GM12875 (cell line): Measurements from ENCODE around the gene ACYP2.
"Not testable (repeated sequence)": the region's sequence is repeated elsewhere in the genome, so short reads cannot be mapped to it uniquely, and the experiment has no call there.

Source experiments
- H3K4me3 ChIP-seq: one replicate; pipeline ENCODE4 v1.5.1; 2011; ENCODE audit warnings: low read depth, low read length, control low read depth
- TF ChIP-seq, protein P1 (sequence below): IDR thresholded peaks from 2 replicates; pipeline ENCODE4 v1.5.1; 2011; ENCODE audit warnings: low read depth, mild to moderate bottlenecking, control low read depth, inconsistent platforms, low read length, moderate library complexity, borderline replicate concordance; ENCODE audit not compliant: insufficient read depth

The ACYP2 gene

GRCh38 chr2:54321047-54321446 is 205.6 kb downstream of the ACYP2 start:
- TF ChIP-seq, protein P1, sequence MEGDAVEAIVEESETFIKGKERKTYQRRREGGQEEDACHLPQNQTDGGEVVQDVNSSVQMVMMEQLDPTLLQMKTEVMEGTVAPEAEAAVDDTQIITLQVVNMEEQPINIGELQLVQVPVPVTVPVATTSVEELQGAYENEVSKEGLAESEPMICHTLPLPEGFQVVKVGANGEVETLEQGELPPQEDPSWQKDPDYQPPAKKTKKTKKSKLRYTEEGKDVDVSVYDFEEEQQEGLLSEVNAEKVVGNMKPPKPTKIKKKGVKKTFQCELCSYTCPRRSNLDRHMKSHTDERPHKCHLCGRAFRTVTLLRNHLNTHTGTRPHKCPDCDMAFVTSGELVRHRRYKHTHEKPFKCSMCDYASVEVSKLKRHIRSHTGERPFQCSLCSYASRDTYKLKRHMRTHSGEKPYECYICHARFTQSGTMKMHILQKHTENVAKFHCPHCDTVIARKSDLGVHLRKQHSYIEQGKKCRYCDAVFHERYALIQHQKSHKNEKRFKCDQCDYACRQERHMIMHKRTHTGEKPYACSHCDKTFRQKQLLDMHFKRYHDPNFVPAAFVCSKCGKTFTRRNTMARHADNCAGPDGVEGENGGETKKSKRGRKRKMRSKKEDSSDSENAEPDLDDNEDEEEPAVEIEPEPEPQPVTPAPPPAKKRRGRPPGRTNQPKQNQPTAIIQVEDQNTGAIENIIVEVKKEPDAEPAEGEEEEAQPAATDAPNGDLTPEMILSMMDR: no peak
- H3K4me3 ChIP-seq: no peak overlapping the region

DNA sequence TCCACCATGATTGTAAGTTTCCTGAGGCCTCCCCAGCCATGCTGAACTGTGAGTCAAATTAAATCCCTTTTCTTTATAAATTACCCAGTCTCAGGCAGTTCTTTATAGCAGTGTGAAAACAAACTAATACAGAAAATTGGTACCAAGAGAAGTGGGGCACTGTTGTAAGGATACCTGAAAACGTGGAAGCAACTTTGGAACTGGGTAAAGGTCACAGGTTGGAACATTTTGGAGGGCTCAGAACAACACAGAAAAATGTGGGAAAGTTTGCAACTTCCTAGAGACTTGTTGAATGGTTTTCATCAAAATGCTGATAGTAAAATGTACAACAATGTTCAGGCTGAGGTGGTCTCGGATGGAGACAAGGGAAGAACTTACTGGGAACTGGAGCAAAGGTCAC is 209.1 kb downstream of the ACYP2 start:
- not testable (repeated sequence) for H3K4me3 ChIP-seq

- TF ChIP-seq, protein P1: no peak
These were observed 209.7 kb downstream of the ACYP2 start for GRCh38 chr2:54325148-54325547.

GRCh38 chr2:54329482-54330161 is 214.2 kb downstream of the ACYP2 start:
- TF ChIP-seq, protein P1: no peak
- no peak overlapping the region for H3K4me3 ChIP-seq

More at GRCh38 chr2:54325148-54325547, 209.7 kb downstream of the ACYP2 start:
- no peak overlapping the region for H3K4me3 ChIP-seq

DNA sequence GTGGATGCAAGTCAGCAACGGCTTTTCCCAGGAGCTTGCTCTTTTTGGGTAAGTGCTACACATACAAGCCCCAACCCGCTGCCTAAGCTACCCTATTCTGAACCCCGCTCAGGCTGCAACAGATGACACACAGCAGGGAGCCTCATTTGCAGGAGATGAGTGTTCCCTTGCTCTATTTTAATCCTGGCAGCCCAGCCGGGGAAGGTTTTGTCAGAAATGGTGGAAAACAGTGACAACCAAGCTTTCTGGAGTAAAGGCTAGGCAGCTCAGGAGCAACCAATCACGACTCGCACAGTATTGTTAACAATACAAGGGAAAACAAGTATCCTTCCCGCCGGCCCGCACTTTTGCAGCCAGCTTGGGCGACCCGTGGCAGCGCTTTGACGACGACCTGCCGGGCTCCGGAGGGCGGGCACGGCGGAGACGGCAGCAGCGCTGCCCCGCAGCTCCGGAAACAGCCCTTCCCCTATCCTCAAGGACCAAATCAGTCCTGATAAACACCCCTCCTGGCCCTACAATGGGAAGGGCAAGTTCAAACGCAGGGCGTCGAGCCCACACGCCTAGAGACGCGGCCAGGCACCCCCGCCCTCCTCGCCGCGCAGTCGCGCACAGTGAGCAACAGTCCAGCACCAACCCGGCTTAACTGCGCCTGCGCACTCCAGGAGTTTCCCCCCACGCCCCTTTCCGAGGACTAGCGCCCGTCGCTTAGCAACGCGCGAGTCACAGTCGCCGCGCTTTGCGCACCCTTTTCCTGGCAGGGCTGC is 214.9 kb downstream of the ACYP2 start:
- TF ChIP-seq, protein P1: no peak

DNA sequence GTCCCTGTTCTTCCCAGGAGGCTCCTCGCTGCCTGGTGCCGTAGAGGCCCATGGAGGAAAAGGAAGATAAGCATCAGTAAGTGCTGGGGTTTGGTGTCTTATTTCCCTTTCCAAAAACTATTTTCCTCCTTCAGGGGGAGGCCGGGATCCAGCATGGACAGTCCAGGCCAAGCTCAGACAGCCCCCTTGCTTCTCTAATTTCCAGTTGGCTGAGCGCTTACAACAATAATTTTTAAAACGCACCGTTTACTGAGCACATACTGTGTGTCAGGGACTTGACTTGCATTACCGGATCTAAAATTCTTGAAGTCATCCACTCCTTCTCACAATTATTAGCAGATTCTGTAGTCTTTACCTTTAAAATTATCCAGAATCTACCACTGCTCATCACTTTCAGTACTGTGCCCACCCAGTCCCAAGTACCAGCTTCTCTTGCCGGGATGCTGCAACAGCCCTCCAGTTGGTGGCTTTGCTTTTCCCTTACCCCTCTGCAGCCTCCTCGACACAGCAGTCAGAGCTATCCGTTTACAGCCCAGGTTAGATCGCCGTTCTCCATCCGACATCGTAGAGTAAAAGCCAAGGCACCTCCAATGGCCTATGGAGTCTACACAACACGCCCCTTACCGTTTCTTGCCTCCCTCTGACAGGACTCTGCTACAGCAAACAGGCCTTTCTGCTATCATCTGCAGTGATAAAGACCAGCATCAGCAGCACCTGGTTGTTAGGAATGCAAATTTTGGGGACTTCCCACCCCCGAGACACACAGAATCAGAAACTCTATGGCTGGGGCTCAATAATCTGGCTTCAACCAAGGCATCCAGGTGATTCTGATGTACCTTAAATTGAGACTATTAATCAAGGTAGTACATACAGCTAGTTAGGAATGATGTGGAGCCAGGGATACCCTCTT is 215.8 kb downstream of the ACYP2 start:
- H3K4me3 ChIP-seq: no peak overlapping the region
- TF ChIP-seq, protein P1: no peak

More for the DNA sequence above, 214.9 kb downstream of the ACYP2 start:
- peak overlapping the region; percentile 26 for H3K4me3 ChIP-seq

- TF ChIP-seq, protein P1: no peak
- no peak overlapping the region for H3K4me3 ChIP-seq
These were observed 217.0 kb downstream of the ACYP2 start for GRCh38 chr2:54332386-54332785.
